Astrocyte of the spinal cord (primary cell): ENCODE results near the gene MARCHF9.

ENCODE experiments used
- DNase-seq: peaks from one replicate; pipeline ENCODE4 v3.0.0; 2011; ENCODE audit warnings: low read depth, low spot score
- H3K4me3 ChIP-seq: 2 replicates; pipeline ENCODE4 v1.5.1; 2011; ENCODE audit warnings: low read depth, mild to moderate bottlenecking, low read length, moderate library complexity
- CTCF ChIP-seq: IDR thresholded peaks from 2 replicates; pipeline ENCODE4 v1.5.1; 2012; ENCODE audit warnings: low read depth, mild to moderate bottlenecking, low read length, inconsistent platforms
- in situ Hi-C: cut with HindIII; loops from 2 replicates; pipeline ENCODE4 v1.10.0; 2017; ENCODE audit warnings: low sequenced_read_pairs

Gene MARCHF9

GRCh38 chr12:57777911-57778310 lies 23.0 kb downstream of the MARCHF9 start:
- H3K4me3 ChIP-seq, result no peak overlapping the region
- in situ Hi-C loops, result no loop called here
- DNase-seq, result no peak
- TF ChIP-seq CTCF, result no peak

- no peak for TF ChIP-seq CTCF
- no peak overlapping the region for H3K4me3 ChIP-seq
- in situ Hi-C loops, result no loop called here
- DNase-seq, result no peak
These were observed 24.8 kb downstream of the MARCHF9 start for GRCh38 chr12:57779736-57780135.

GRCh38 chr12:57780284-57780897 lies 25.5 kb downstream of the MARCHF9 start:
- no peak overlapping the region for H3K4me3 ChIP-seq
- in situ Hi-C loops, result no loop called here
- no peak for TF ChIP-seq CTCF
- DNase-seq, result no peak

GRCh38 chr12:57781244-57781643 lies 26.3 kb downstream of the MARCHF9 start:
- in situ Hi-C loops, result no loop called here
- H3K4me3 ChIP-seq, result no peak overlapping the region
- TF ChIP-seq CTCF, result no peak
- DNase-seq, result no peak

GRCh38 chr12:57781801-57782200 lies 26.9 kb downstream of the MARCHF9 start:
- H3K4me3 ChIP-seq, result no peak overlapping the region
- DNase-seq, result no peak
- in situ Hi-C loops, result no loop called here
- no peak for TF ChIP-seq CTCF

- no peak for TF ChIP-seq CTCF
- H3K4me3 ChIP-seq, result no peak overlapping the region
- no peak for DNase-seq
- in situ Hi-C loops, result no loop called here
These were observed 27.3 kb downstream of the MARCHF9 start for GRCh38 chr12:57782243-57782607.
